Measurements from ENCODE around the gene MST1.

GRCh38 chr3:49671291-49672288, 17.7 kb downstream of the MST1 start:
- peak; percentile 62 to 76 (median 68) for TF ChIP-seq CTCF (IDR thresholded peaks at IDR 0.05)
- no peak for TF ChIP-seq POLR2A (IDR thresholded peaks at IDR 0.05)
